ENCODE results near the gene KLHL3. TPM values are rescaled to one million over a fixed set of nuclear protein-coding genes. Genes with fewer than 3 reads are reported as not detected.

KLHL3 gene
- total and polyA plus RNA-seq, 9 of the 15 experiments (the other 6 are each of a cell fraction or from before 2014, with no cell fraction given), result under 0.01 to 1.5 (median 0.22) TPM

GRCh38 chr5:137714946-137715345, 20.9 kb downstream of the KLHL3 start (continued):
- no peak for TF ChIP-seq NR2F6 (CRISPR knock-in tag; IDR thresholded peaks at IDR 0.05)

- in situ Hi-C loops (cut with MboI), result no loop called here
- Histone ChIP-seq H3K27me3 (ENCODE audit: control insufficient read depth in 2 of 2, insufficient read depth in 2 of 2, low read length in 2 of 2) (no peaks in the 10 kb centered on the region), H3K4me3 (no peak overlapping the region), H3K4me2 (ENCODE audit: insufficient read depth, low read length) (no peak overlapping the region), H3K27ac (ENCODE audit: extremely low read depth, low read depth, low read length) (no peak overlapping the region), H4K20me1 (replicated peaks; ENCODE audit: control insufficient read depth, insufficient read depth, low read length) (no peaks in the 10 kb centered on the region), H3K9me3 (replicated peaks; ENCODE audit: control insufficient read depth, insufficient read depth, low read depth, low read length) (no peaks in the 10 kb centered on the region), H3K9ac (ENCODE audit: insufficient read depth in 1 of 2, low read depth in 2 of 2, low read length in 2 of 2) (no peak overlapping the region), H3K4me1 (replicated peaks in 1 of 2; ENCODE audit: control insufficient read depth in 2 of 2, insufficient read depth in 2 of 2, low read length in 2 of 2) (no peaks in the 10 kb centered on the region), H3K36me3 (ENCODE audit: control insufficient read depth, insufficient read depth, low read length) (no peaks in the 10 kb centered on the region), H3K9me1 (ENCODE audit: control insufficient read depth, insufficient read depth, low read length) (no peaks in the 10 kb centered on the region), H2AFZ (ENCODE audit: low read depth, low read length) (no peak overlapping the region), H3K79me2 (ENCODE audit: control insufficient read depth, insufficient read depth, low read length) (no peaks in the 10 kb centered on the region)
- no peak for DNase-seq (ENCODE audit: extremely low read depth in 1 of 4, low spot score in 3 of 4)
- no peak for FAIRE-seq
- intact Hi-C loops (cut with micrococcal nuclease), result no loop called here
- 0% methylated on average over 2 of the region's 2 CpGs for WGBS (ENCODE audit: insufficient coverage, low coverage, missing lambda C conversion rate)
- BruUV-seq (replicated peaks), result no TSS peak
- ChIA-PET CTCF (ENCODE audit: low intra/inter-chr PET ratio) (no interaction called here), POLR2A (no interaction called here)
- ATAC-seq, result no peak
- TF ChIP-seq, protein P1, sequence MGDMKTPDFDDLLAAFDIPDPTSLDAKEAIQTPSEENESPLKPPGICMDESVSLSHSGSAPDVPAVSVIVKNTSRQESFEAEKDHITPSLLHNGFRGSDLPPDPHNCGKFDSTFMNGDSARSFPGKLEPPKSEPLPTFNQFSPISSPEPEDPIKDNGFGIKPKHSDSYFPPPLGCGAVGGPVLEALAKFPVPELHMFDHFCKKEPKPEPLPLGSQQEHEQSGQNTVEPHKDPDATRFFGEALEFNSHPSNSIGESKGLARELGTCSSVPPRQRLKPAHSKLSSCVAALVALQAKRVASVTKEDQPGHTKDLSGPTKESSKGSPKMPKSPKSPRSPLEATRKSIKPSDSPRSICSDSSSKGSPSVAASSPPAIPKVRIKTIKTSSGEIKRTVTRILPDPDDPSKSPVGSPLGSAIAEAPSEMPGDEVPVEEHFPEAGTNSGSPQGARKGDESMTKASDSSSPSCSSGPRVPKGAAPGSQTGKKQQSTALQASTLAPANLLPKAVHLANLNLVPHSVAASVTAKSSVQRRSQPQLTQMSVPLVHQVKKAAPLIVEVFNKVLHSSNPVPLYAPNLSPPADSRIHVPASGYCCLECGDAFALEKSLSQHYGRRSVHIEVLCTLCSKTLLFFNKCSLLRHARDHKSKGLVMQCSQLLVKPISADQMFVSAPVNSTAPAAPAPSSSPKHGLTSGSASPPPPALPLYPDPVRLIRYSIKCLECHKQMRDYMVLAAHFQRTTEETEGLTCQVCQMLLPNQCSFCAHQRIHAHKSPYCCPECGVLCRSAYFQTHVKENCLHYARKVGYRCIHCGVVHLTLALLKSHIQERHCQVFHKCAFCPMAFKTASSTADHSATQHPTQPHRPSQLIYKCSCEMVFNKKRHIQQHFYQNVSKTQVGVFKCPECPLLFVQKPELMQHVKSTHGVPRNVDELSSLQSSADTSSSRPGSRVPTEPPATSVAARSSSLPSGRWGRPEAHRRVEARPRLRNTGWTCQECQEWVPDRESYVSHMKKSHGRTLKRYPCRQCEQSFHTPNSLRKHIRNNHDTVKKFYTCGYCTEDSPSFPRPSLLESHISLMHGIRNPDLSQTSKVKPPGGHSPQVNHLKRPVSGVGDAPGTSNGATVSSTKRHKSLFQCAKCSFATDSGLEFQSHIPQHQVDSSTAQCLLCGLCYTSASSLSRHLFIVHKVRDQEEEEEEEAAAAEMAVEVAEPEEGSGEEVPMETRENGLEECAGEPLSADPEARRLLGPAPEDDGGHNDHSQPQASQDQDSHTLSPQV (IDR thresholded peaks at IDR 0.05), result no peak
- TF ChIP-seq MBD2 (IDR thresholded peaks at IDR 0.05; ENCODE audit: borderline replicate concordance, low read depth), result no peak
- no peak for TF ChIP-seq GTF2A2 (tag; IDR thresholded peaks at IDR 0.05)
- no peak for TF ChIP-seq POLR2A (conservative IDR thresholded peaks at IDR 0.05)
- no peak for TF ChIP-seq SRSF7 (optimal IDR thresholded peaks at IDR 0.05; ENCODE audit: low read depth, low read length)
- no peak for TF ChIP-seq RHOXF2B (CRISPR knock-in tag; conservative IDR thresholded peaks at IDR 0.05)
- TF ChIP-seq RBFOX2 (IDR thresholded peaks at IDR 0.05; ENCODE audit: low read depth, low read length), result no peak
- no peak for TF ChIP-seq ZNF318 (IDR thresholded peaks at IDR 0.05; ENCODE audit: borderline replicate concordance in 1 of 2, low read depth in 1 of 2)
- no peak for TF ChIP-seq SREBF2 (CRISPR knock-in tag; IDR thresholded peaks at IDR 0.05)
- no peak for TF ChIP-seq ZNF551 (CRISPR knock-in tag; IDR thresholded peaks at IDR 0.05)
These were observed 21.4 kb downstream of the KLHL3 start for GRCh38 chr5:137714494-137714893.
